Skin epidermis (tissue), 12 donors: ENCODE results near the gene RALGAPA1.
"Not testable (repeated sequence)": the region's sequence is repeated elsewhere in the genome, so short reads cannot be mapped to it uniquely, and the experiment has no call there.

ENCODE experiments used
- H3K27ac ChIP-seq, 21 experiments: fragments of 200-600 bp; sonication (generic) in 11 of 21; one replicate each; pipeline ENCODE4 v1.5.0; 2020; ENCODE audit warnings: mild to moderate bottlenecking in 3 of 21, inconsistent platforms in 2 of 21, moderate library complexity in 2 of 21
- H3K4me3 ChIP-seq, 7 experiments: fragments of 200-600 bp; sonication (generic) in 2 of 7; one replicate each; pipeline ENCODE4 v1.5.0; 2020; ENCODE audit warnings: inconsistent platforms in 2 of 7, mild to moderate bottlenecking in 2 of 7, moderate library complexity in 1 of 7

RALGAPA1 gene

GRCh38 chr14:35712466-35712865 is 96.6 kb downstream of the RALGAPA1 start:
- no peak overlapping the region for H3K27ac ChIP-seq
- no peak overlapping the region for H3K4me3 ChIP-seq

DNA sequence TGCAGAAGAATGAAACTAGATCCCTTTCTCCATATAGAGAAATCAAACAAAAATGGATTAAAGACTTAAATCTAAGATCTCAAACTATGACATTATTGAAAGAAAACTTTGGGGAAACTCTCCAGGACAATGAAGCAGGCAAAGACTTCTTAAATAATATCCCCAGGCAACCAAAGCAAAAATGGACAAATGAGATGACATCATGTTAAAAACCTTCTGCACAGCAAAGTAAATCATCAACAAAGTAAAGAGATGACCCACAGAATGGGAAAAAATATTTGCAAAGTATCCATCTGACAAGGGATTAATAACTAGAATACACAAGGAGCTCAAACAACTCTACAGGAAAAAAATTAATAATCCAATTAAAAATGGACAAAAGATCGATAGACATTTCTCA is 101.0 kb downstream of the RALGAPA1 start:
- H3K4me3 ChIP-seq, result no peak overlapping the region

DNA sequence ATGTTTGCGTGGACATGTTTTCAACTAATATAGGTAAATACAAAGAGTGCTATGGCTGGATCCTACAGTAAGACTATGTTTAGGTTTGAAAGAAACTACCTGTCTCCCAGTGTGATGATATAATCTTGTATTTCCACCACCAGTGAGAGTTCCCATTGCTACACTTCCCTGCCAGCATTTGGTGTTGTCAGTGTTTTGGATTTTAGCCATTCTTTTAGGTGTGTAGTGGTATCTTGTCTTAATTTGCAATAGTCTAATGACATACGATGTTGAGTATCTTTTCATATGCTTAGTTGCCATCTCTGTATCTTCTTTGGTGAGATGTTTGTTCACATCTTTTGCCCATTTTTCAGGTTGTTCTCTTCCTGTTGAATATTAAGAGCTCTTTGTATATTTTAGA is 103.5 kb downstream of the RALGAPA1 start:
- Histone ChIP-seq H3K4me3 (no peak overlapping the region), H3K27ac (no peak overlapping the region)

More for the DNA sequence above, 101.0 kb downstream of the RALGAPA1 start:
- no peak overlapping the region for H3K27ac ChIP-seq

DNA sequence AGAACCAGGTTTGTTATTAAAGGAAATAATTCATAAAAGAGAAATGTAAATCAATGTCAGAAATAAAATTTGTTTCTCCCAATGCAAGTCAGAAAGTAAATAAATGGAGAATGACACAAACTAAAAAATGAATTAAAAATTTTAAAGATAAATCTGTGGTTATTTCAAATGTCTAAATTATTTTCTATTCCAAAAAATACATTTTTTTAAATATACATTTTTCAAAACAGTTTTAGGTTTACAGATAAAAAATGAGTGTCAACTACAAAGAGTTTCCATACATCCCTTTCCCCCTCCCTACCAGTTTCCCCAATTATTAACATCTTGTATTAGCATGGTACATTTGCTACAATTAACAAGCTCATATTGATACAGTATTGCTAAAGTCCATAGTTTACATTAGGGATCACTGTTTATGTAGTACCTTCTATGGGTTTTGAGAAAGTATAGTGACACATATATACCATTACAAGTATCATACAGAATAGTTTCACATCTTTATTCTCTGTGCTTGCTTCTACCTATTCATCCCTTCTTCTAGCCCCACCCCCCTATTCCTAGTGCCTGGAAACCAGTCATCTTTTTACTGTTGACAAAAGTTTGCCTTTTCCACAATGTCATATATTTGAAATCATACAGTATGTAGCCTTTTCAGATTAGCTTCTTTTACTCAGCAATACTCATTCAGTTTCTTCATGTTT is 104.2 kb downstream of the RALGAPA1 start:
- no peak overlapping the region for H3K27ac ChIP-seq

DNA sequence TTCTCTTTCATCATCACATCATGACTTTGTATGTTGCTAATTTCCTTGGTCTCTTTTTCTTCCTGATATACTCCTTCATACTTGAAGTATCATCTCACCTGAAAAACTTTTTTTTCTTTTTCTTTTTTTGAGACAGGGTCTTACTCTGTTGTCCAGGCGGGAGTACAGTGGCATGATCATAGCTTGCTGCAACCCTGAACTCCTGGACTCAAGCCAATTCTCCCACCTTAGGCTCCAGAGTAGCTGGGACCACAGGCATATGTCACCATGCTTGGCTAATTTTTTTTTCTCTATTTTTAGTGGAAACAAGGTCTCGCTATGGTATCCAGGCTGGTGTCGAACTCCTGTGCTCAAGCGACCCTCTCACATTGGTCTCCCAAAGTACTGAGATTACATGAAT is 107.6 kb downstream of the RALGAPA1 start:
- H3K27ac ChIP-seq, result no peak overlapping the region
- H3K4me3 ChIP-seq, result no peak overlapping the region

More for the DNA sequence above, 104.2 kb downstream of the RALGAPA1 start:
- no peak overlapping the region for H3K4me3 ChIP-seq

GRCh38 chr14:35699791-35700444 is 109.2 kb downstream of the RALGAPA1 start:
- Histone ChIP-seq H3K4me3 (no peak overlapping the region), H3K27ac (no peak overlapping the region)

GRCh38 chr14:35696575-35696974 is 112.5 kb downstream of the RALGAPA1 start:
- Histone ChIP-seq H3K27ac (no peak overlapping the region), H3K4me3 (no peak overlapping the region)

DNA sequence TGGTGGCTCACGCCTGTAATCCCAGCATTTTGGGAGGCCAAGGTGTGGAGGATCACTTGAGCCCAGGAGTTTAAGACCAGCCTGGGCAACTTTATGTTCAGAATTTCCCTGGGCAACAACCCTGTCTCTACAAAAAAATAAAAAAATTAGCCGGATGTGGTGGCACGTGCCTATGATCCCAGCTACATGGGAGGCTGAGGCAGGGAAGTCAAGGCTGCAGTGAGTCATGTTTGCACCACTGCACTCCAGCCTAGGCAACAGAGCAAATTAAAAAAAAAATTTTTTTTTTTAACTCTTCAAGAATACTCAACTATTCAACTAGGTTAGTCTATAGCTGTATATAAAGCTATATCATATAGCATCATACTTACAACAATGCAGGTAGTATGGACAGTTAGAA is 113.0 kb downstream of the RALGAPA1 start:
- H3K4me3 ChIP-seq, result no peak overlapping the region
- H3K27ac ChIP-seq, result no peak overlapping the region

DNA sequence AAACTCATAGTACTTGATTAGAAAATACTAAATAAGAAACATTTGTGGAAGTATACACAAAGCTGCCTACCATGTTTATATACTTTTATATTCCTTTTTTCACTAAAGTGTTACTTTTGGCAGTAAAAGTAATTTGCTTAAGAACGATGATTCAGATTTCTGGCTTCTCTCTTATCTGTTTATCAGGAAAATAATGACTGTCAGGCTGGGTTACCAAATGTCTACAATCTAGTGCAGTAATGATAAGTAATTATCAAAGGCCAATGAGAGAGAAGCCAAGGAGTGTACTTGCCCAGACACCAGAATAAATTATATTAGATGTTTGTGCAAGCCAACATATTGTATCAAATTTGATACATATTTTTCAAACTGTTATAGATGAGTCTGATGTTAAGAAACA is 113.4 kb downstream of the RALGAPA1 start:
- Histone ChIP-seq H3K4me3 (no peak overlapping the region), H3K27ac (no peak overlapping the region)

DNA sequence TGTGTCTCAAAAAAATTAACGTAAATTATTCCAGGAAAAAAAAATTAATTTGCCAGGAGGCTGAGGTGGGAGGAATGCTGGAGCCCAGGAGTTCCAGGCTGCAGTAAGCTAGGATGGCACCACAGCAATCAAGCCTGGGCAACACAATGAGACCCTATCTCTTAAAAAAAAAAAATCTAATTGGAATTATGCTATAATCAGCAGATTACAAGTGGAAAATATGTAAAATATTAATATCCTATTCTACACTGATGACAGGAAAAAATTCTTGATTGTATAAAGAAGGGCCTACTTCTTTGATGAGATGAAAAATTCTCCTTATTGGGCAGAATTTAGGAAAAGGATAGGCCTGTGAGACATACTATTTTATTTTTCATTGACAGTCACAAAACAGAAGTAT is 114.0 kb downstream of the RALGAPA1 start:
- Histone ChIP-seq H3K4me3 (no peak overlapping the region), H3K27ac (no peak overlapping the region)

DNA sequence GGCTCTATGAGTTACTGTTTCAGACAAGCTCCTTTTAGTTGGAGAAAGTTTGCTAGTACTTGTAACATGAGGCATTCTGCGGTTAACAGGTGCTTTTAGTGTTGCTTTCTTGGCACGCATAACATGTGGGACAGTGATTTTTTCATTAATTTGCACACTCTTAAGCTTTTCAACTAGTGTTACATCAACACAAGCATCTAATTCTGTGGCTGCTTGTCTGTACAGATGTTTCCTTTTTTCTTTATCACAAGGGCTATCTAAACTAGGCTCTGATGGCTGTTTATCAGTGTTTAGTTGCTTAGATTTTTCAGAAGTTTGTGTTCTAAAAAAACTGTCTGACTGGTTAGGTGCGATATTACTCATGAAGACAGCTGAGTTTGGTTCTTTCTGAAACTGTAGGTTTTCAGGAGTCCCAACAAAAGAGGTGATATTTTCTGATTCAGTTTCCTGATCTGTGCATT is 120.1 kb downstream of the RALGAPA1 start:
- H3K27ac ChIP-seq, result no peak overlapping the region
- no peak overlapping the region for H3K4me3 ChIP-seq

- H3K27ac ChIP-seq, result no peak overlapping the region
Measured at GRCh38 chr14:35688126-35688826, 120.8 kb downstream of the RALGAPA1 start.

GRCh38 chr14:35687335-35687939 is 121.7 kb downstream of the RALGAPA1 start:
- Histone ChIP-seq H3K27ac (no peak overlapping the region), H3K4me3 (no peak overlapping the region)

More at GRCh38 chr14:35688126-35688826, 120.8 kb downstream of the RALGAPA1 start:
- no peak overlapping the region for H3K4me3 ChIP-seq

GRCh38 chr14:35683688-35684087 is 125.4 kb downstream of the RALGAPA1 start:
- not testable (repeated sequence) for H3K4me3 ChIP-seq

GRCh38 chr14:35682802-35683201 is 126.3 kb downstream of the RALGAPA1 start:
- Histone ChIP-seq H3K4me3 (no peak overlapping the region), H3K27ac (no peak overlapping the region)

More at GRCh38 chr14:35683688-35684087, 125.4 kb downstream of the RALGAPA1 start:
- H3K27ac ChIP-seq, result not testable (repeated sequence)

DNA sequence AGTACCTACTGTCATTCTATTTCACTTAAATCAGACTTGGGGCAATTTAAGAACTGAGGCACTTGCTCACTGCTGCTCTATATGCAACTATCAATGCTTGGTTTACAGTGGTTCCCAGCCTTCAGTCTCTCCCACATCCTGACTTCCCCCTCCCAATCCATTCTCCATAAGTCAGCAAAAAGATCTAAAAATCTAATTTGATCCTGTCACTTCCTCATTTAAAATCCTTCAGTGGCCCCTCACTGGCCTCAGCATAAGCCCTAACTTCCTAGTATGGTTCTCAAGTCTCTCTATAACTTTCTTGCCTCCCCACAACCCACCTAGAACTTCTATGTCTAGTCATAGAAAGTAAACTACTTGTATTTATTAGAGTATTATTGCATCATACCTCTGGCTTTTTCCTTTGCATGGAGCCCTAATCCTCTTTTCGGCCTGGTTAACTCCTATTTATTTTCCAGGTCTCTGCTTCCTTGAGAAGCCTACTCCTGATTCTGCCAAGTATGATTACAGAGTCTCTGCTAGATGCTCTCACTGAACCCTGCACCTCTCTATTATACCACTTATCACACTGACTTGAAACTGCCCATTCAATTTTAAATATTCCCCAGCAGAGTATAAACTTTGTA is 130.6 kb downstream of the RALGAPA1 start:
- no peak overlapping the region for H3K4me3 ChIP-seq
- H3K27ac ChIP-seq, result no peak overlapping the region

DNA sequence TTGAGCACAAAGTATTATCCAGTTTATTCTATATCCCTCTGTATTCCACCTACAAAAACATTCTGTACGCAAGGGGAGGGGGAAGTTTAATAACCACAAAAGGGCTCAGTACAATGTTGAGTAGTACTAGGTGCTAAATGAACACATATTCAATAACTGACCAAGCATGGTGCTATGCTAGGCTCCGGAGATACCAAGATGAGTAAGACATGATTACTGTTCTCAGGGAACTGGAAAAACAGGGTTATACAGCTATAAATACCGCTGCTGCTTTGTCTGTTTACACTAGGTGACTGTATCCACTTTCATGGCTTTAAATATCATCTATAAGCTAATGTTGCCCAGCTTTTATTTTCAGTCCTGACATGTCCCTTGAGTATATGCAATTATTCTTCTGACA is 139.3 kb downstream of the RALGAPA1 start:
- Histone ChIP-seq H3K4me3 (no peak overlapping the region), H3K27ac (no peak overlapping the region)

GRCh38 chr14:35666429-35667043 is 142.6 kb downstream of the RALGAPA1 start:
- no peak overlapping the region for H3K27ac ChIP-seq
- H3K4me3 ChIP-seq, result no peak overlapping the region

DNA sequence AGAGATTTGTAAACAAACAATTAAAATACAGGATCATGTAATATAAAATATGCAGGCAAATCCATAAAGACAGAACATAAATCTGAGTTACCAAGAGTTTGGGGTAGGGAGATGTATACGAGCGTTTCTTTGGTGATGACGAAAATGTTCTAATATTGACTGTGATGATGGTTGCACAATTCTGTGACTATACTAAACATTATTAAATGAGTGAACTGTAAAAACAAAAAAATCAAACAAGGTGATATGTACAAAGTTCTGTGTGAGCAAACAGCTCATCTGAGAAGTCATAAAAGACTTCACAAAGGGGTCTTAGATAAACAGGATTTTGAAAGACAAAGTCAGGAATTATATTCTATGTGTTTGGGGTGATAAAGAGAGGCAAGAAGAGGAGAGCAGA is 147.2 kb downstream of the RALGAPA1 start:
- Histone ChIP-seq H3K4me3 (no peak overlapping the region), H3K27ac (no peak overlapping the region)

DNA sequence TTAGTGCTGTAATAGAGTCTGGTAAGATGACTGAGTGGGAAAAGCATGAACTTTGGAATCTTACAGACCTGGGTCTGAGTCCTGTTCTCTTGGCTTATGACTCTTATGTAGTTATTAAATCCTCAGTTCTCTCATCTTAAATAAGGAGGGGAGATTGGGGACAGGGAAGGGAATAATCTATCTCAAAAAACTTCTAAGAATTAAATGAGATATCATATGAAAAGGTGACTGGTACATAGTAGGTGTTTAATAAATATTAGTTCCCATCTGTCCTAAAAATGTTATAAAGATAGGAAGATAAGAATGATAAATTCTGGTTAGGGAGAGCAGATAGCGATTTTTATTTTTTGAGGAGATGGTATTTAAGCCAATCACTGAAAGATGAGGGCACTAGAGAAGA is 156.1 kb downstream of the RALGAPA1 start:
- no peak overlapping the region for H3K4me3 ChIP-seq
- no peak overlapping the region for H3K27ac ChIP-seq
